Tibial nerve (tissue), 4 donors: Measurements from ENCODE around the gene POMT2. TPM values are rescaled to one million over a fixed set of nuclear protein-coding genes. Genes with fewer than 3 reads are reported as not detected.

Experiments
- DNase-seq, 2 donors: peaks; one replicate each; pipeline ENCODE4 v3.0.0-alpha.2; 2019; ENCODE audit warnings: low spot score in 2 of 2
- H3K27ac ChIP-seq, 4 donors: fragments of 200-600 bp; sonication (generic) in 3 of 4; one replicate each; pipeline ENCODE4 v1.5.1; 2017 to 2019; ENCODE audit warnings: mild to moderate bottlenecking in 1 of 4
- H3K27me3 ChIP-seq, 2 donors: fragments of 200-600 bp; sonication (generic) in 1 of 2; one replicate each; pipeline versions ENCODE4 v1.5.1 to v1.6.0; 2017 to 2019
- H3K36me3 ChIP-seq, 3 donors: fragments of 200-600 bp; sonication (generic); one replicate each; pipeline ENCODE4 v1.5.1; 2018 to 2019
- H3K4me1 ChIP-seq, 4 donors: fragments of 200-600 bp; sonication (generic) in 3 of 4; one replicate each; pipeline ENCODE4 v1.5.1; 2017 to 2019
- H3K4me3 ChIP-seq, 4 donors: fragments of 200-600 bp; sonication (generic) in 3 of 4; one replicate each; pipeline ENCODE4 v1.5.1; 2017 to 2019; ENCODE audit warnings: mild to moderate bottlenecking in 1 of 4, moderate library complexity in 1 of 4
- H3K9me3 ChIP-seq, 4 donors: fragments of 200-600 bp; sonication (generic) in 3 of 4; one replicate each; pipeline ENCODE4 v1.5.1; 2017 to 2019
- CTCF ChIP-seq, 5 experiments: fragments of 200-600 bp in 3 of 5; fragments of 450-650 bp in 2 of 5; sonication (generic) in 3 of 5; IDR thresholded peaks; one replicate each; pipeline ENCODE4 v1.5.1; 2016 to 2019; ENCODE audit warnings: antibody characterized with exemption in 5 of 5, mild to moderate bottlenecking in 3 of 5, moderate library complexity in 2 of 5
- EP300 ChIP-seq, 2 donors: sonication (generic); formaldehyde crosslinking; IDR thresholded peaks; one replicate each; pipeline ENCODE4 v1.6.1; 2017; ENCODE audit warnings: antibody characterized with exemption in 2 of 2, mild to moderate bottlenecking in 1 of 2
- POLR2A ChIP-seq, 2 donors: fragments of 450-650 bp; IDR thresholded peaks; one replicate each; pipeline ENCODE4 v1.6.1; 2017; ENCODE audit warnings: antibody characterized with exemption in 2 of 2, mild to moderate bottlenecking in 2 of 2, moderate library complexity in 2 of 2
- WGBS, 2 donors: methylation state at CpG; one replicate each; pipeline ENCODE4 v1.1.5; 2018; 5-methylcytosine and 5-hydroxymethylcytosine counted together
- total RNA-seq, 4 donors: library from RNA; depleted of rRNA; stranded (reverse); fragments of >200 nt; gene quantifications; one replicate each; pipeline ENCODE4 v1.1.0, GENCODE V29; 2016

POMT2 gene
- total RNA-seq, 4 donors from 2014 or later: 23.9 to 38.7 (median 28.9) TPM

- H3K4me3 ChIP-seq: no peak overlapping the region
- H3K9me3 ChIP-seq: no peaks in the 10 kb centered on the region
- H3K36me3 ChIP-seq: no peaks in the 10 kb centered on the region
- WGBS, 2 donors: 52 to 54% methylated on average over 1 of the region's 1 CpG
- H3K4me1 ChIP-seq: no peaks in the 10 kb centered on the region
- TF ChIP-seq CTCF (IDR thresholded peaks at IDR 0.05): no peak
- no peak for TF ChIP-seq EP300 (IDR thresholded peaks at IDR 0.05)
- TF ChIP-seq POLR2A (IDR thresholded peaks at IDR 0.05): no peak
- H3K27ac ChIP-seq: no peak overlapping the region
- DNase-seq: no peak
- H3K27me3 ChIP-seq: no peaks in the 10 kb centered on the region
Observed at GRCh38 chr14:77246784-77247183, 73.9 kb downstream of the POMT2 start.

GRCh38 chr14:77245820-77246219 is 74.9 kb downstream of the POMT2 start:
- no peak overlapping the region for H3K27ac ChIP-seq
- no peak overlapping the region for H3K4me3 ChIP-seq
- H3K4me1 ChIP-seq: no peaks in the 10 kb centered on the region
- no peak for DNase-seq
- WGBS, 2 donors: 80 to 85% methylated on average over 4 of the region's 4 CpGs
- TF ChIP-seq EP300 (IDR thresholded peaks at IDR 0.05) (no peak), POLR2A (IDR thresholded peaks at IDR 0.05) (no peak), CTCF (IDR thresholded peaks at IDR 0.05) (no peak)
- H3K27me3 ChIP-seq: no peaks in the 10 kb centered on the region
- H3K36me3 ChIP-seq: no peaks in the 10 kb centered on the region
- H3K9me3 ChIP-seq: no peaks in the 10 kb centered on the region

GRCh38 chr14:77243853-77244252 is 76.8 kb downstream of the POMT2 start:
- Histone ChIP-seq H3K4me1 (no peaks in the 10 kb centered on the region), H3K9me3 (no peaks in the 10 kb centered on the region), H3K36me3 (no peaks in the 10 kb centered on the region), H3K4me3 (no peak overlapping the region), H3K27me3 (no peaks in the 10 kb centered on the region), H3K27ac (no peak overlapping the region)
- TF ChIP-seq POLR2A (IDR thresholded peaks at IDR 0.05) (no peak), EP300 (IDR thresholded peaks at IDR 0.05) (no peak), CTCF (IDR thresholded peaks at IDR 0.05) (no peak)
- 66 to 70% methylated on average over 4 of the region's 4 CpGs for WGBS, 2 donors
- no peak for DNase-seq

- WGBS, 2 donors: 69 to 75% methylated on average over 12 of the region's 12 CpGs
- H3K4me3 ChIP-seq: no peak overlapping the region
- no peaks in the 10 kb centered on the region for H3K27me3 ChIP-seq
- H3K36me3 ChIP-seq: no peaks in the 10 kb centered on the region
- no peaks in the 10 kb centered on the region for H3K9me3 ChIP-seq
- DNase-seq: no peak
- TF ChIP-seq EP300 (IDR thresholded peaks at IDR 0.05): no peak
- TF ChIP-seq CTCF (IDR thresholded peaks at IDR 0.05): no peak
- TF ChIP-seq POLR2A (IDR thresholded peaks at IDR 0.05): no peak
- H3K4me1 ChIP-seq: no peaks in the 10 kb centered on the region
- H3K27ac ChIP-seq: no peak overlapping the region
Observed at GRCh38 chr14:77242752-77243151, 77.9 kb downstream of the POMT2 start.

- TF ChIP-seq EP300 (IDR thresholded peaks at IDR 0.05): no peak
- no peak for TF ChIP-seq POLR2A (IDR thresholded peaks at IDR 0.05)
- TF ChIP-seq CTCF (IDR thresholded peaks at IDR 0.05): no peak
- Histone ChIP-seq H3K4me3 (no peak overlapping the region), H3K9me3 (no peaks in the 10 kb centered on the region), H3K4me1 (no peaks in the 10 kb centered on the region), H3K27me3 (no peaks in the 10 kb centered on the region), H3K36me3 (no peaks in the 10 kb centered on the region), H3K27ac (no peak overlapping the region)
- WGBS, 2 donors: 53 to 61% methylated on average over 2 of the region's 2 CpGs
- no peak for DNase-seq
Observed at GRCh38 chr14:77241955-77242354, 78.7 kb downstream of the POMT2 start.
